Non-pigmented ciliary epithelial cell (primary cell): ENCODE data around the gene PARD6G.

ENCODE experiments used
- DNase-seq: peaks from one replicate; pipeline ENCODE4 v3.0.0-alpha.2; 2010; ENCODE audit warnings: low read depth

Gene PARD6G

GRCh38 chr18:80189531-80189865, 57.8 kb downstream of the PARD6G start:
- DNase-seq, result no peak

DNA sequence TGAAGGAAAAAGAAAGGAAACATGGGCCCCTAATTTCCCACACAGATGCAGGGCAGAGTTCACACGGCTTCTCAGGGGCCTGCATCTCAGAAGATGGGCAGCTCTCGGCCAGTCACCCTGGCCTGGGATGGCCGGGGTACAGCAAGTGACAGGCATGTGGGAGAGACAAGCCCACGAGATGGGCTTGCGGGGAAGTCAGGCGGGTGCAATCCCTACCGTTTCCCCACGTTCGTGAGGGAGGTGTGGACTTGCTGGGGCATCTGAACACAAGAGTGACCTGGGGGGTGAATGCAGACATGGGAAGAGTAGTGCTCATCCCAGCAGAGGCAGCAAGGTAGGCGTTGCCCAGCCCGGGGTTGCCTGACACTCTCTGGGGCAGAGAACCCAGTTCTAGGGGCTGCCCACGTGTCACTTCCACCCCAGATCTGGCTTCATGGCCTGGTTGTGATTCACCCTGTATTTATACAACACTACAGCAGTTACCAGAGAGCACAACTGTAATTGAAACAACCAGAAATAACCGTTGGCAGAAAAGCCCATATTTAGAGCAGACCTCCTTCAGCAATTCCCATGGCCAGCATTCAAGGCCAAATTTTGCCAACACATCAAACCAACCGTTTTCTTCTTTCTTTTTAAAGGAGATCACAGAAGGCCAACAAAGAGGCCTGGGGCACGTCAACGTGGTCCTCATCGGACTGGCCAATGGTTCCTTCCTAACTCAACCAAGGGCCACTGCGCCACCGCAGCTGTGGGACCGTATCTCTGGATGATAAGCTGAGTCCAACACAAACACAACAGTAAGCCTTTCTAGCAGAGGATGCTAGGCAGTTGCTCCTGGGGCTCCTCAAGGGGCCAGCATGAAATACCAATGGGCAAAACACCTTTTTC, 58.4 kb downstream of the PARD6G start:
- DNase-seq, result no peak

DNA sequence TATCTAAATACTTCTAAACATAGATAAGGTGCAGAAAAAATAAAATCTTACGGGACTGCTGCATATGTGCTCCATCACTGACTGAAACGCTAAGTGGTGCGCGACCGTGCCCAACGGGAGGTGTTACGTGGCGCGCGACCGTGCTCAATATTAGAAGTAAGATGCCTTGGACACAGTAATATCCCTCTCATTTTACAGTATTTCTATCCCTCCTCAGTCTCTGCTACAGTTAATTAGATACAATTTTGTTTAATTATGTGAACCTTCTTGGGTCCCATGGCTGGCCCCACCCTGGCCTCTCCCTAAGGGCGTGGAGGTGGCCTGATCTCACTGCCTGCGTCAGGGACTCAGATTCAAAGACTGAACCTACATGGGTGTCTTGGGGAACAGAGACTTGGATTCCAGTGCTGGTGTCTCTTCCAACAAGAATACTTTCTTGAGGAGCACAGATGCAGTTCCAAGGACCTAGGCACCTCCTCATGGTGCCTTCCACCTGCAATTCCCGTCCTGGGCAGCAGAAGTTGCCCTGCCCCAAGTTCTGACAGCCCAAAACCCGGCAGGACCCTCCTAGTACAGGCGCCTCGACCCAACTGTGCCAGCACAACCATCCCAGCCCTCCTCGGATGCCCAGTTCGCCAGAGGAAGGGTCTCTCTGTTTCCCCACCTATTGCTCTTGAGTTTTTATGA, 59.2 kb downstream of the PARD6G start:
- DNase-seq, result no peak

DNA sequence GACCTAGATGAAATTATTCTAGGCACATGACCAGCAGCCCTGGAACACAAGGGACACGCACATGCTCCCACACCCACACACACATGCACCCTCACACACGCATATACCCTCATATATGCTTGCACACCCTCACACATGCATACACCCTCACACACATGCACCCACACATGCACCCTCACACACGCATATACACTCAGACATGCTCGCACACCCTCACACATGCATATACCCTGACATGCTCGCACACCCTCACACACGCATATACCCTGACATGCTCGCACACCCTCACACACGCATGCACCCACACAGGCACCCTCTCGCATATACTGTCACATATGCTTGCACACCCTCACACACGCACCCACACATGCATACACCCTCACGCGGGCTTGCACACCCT, 61.8 kb downstream of the PARD6G start:
- DNase-seq, result no peak

DNA sequence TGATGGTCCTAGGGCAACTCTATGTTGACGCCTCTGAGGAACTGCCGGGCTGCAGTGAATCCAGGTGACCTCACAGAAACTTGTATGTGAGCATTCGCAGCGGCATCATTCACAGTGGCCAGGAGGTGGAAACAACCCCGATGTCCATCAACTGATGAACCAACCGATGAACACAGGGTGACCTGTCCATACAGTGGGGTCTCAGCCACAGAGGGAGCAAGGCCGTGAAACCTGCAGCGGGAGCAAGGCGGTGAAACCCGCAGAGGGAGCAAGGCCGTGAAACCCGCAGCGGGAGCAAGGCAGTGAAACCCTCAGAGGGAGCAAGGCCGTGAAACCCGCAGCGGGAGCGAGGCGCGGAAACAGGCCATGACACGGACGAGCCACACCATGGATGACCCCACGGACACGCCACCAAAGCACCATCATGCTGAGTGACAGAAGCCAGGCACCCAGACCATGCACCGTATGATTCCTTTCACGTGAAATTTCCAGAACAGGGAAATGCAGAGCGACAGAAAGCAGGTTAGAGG, 63.0 kb downstream of the PARD6G start:
- DNase-seq, result no peak

GRCh38 chr18:80183273-80184050, 63.9 kb downstream of the PARD6G start:
- no peak for DNase-seq

DNA sequence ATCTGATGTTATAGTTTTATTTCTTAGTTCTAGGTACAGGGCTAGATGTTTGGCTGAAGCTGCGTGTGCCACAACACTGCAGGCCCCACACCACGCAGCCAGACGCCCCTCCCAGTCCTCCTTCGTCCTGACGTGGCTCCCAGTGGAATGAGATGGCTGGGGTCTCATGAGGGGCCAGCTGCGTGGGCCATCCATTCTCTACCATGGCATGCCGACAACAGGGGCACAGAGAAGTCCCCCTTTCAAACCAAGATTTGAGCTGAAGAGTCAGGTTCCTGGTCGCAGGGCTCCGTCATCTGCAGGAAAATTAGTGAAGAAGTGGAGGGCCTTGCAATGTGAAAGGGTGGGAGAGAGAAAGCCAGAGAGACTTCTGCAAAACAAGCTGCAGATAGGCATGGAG, 64.5 kb downstream of the PARD6G start:
- no peak for DNase-seq

- DNase-seq, result no peak
These were observed 65.5 kb downstream of the PARD6G start for GRCh38 chr18:80181642-80182461.

- no peak for DNase-seq
These were observed 66.3 kb downstream of the PARD6G start for GRCh38 chr18:80180778-80181564.

DNA sequence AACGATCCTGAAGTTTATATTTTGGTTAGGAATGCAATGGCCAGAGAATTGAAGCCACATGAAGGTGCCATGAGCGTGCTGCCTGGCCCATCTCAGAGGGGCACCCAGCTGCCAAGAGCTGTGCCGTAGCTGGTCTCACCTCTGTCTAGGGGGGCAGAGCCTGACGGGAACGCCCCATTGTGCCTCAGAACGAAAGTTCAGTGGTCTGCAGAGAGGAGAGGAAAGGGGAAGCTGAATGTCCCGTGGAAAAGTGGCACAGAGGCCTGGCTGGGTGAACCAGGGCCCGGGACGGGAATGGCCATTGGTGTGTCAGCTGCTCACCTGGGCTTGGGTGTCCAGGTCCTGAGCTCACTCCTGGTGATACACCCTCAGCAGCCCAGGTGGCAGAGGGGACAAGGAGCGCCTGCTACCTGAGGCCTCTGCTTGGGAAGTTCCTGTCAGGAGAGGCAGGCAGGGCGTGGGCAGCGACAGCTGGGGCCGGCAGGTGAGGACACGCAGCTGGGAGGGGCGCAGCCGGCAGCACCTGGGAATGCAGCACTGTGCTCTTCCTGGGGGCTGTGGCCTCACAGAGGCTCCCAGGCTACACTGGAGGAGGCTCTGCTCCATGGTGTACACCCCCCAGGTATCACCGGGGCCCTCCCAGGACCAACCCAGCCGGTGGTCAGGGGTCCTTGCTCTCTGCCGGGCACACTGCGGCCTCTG, 67.3 kb downstream of the PARD6G start:
- no peak for DNase-seq

GRCh38 chr18:80178935-80179818, 68.1 kb downstream of the PARD6G start:
- no peak for DNase-seq

GRCh38 chr18:80177128-80177527, 70.2 kb downstream of the PARD6G start:
- no peak for DNase-seq

DNA sequence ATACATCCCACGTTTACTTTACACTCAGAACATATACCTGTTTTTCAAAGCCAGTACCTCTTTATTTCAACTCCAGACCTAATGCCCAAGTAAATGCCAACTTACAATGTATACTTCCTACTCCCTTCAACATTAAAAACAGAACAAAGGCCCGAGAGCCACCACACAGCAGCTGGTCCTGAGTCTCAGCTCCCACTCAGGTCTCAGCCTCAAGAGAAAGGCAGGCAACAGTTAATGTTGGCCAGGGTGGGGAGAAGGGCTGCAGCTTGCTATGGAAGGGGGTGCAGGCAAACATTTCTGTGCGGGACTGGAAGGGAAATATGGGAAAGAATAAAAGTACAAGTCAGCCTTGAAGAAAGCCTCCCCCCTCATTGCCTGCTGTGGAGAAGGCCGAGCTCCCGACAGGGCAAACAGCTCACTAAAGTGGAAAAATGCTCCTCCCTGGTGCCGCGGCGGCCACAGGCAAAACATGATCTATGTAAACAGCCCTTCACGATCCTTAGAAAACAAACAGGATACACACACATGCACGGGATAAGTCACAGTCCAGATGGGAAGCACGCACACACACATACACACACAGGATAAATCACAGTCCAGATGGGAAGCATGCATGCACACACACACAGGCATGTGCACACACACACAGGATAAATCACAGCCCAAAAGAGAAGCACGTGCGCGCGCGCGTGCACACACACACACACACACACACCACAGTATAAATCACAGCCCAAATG, 70.8 kb downstream of the PARD6G start:
- no peak for DNase-seq

DNA sequence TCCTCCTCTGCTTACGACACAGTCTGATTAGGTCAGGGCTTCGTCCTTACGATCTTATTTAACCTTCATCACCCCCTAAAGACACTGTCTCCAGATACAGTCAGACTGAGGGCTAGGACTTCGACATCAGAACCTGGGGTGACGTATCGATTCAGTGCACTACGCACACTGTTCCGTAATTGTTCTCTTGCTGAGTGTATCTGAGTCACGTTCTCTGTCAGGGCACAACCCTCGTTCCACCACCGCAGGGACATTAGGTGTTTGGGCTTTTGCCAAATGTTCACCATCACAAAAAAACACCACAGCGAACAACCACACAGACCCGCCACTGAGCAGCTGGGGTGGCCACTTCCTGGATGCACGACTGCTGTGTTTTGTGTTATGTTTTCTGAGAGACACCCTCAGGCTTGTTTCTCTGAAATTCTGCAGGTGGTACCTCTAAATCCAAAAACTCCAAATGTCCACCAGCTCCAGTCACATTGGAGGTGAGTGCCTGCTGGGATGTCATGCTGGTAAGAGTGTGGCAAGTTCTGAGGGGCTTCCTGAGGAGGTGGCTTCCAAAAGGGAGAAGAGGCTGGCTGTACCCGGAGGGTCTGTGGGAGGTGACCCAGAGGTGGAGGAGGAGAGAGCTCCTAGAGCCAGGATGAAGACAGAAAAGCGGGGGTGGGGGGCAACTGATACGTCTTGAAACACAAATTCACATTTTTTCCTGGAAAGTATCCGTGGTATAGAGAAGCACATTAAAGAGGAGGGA, 71.7 kb downstream of the PARD6G start:
- no peak for DNase-seq

GRCh38 chr18:80173060-80173459, 74.3 kb downstream of the PARD6G start:
- DNase-seq, result no peak

DNA sequence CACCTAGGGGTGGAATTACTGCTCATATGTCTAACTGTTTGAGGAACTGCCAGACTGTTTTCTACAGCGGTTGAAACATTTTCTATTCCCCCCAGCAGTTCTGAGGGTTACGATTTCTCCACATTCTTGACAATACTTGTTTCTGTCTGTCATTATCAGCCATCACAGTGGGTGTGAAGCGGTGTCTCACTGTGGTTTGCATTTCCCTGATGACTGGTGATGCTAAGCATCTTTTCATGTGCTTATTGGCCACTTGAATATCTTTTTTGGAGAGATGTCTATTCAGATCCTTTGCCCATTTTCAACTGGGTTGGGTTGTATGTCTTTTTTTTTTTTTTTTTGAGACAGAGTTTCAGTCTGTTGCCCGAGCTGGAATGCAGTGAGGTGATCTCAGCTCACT, 75.3 kb downstream of the PARD6G start:
- no peak for DNase-seq

DNA sequence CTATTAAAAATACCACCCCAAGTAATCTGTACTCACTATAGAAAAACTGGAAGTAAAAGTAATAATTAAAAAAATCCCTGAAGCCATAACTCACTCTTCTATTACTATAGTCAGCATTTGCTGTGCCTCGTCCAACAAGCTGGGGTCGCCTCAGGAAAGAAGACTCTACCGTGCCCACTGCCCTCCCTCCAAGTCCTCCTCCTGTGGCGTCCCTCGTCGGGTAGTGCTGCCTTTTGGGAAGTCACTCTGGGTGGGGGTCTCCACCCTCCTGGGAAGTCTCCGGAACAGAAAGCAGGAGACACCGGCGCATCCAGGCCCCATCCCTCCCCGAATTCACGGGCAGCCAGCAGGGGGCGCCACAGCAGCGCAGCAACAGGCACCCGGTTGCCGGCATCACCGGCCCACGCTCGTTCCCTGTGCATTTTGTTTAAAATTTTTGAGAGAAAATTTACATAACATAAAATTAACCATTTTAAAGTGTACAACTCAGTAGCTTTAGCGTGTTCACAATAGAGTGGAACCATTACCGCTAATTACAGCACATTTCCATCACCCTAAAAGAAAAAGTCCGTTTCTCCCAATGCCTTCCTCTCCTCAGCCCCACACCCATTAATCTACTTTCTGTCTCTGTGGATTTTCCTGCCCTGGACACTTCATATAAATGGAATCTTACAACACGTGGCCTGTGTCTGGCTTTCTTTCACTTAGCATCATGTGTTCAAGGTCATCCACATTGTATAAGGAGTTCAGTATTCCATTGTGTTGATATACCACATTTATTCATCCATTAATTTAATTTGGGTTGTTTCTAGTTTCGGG, 76.1 kb downstream of the PARD6G start:
- DNase-seq, result peak; percentile 10
